ENCODE data around the gene PRKG1.

DNA sequence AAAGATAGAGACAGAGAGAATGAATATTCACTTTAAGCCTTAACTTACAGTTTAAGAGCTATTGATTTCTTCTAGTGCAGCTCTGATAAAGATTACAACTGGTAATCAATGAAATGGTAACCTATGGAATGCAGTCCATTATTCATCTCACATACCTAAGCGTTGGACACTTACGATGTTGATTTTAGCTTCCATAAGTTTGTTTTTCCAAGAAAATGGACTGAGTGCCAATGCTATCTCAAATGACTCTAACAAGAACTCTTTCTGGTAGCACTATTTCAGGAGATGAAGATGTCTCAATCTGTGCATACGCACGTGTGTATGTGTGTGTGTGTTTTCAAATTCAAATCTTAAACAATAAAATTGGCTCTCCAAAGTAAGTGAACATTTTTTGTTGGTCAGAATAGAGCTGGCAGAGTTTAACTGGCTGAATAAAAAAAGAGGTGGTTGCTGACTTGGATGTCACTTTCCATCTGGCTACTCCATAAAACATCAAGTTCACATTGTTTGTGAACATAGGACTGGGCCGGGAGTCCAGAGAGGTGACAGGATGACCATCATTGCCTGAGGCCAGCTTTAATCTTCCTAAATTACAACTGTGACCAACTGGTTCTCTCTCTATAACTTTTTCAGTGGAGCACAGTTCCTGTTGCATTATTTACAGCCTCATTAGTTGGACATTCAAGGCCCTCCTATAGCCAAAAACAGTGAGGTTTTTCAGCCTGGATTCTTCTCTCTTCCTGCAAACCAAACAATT is 732.0 kb downstream of the PRKG1 start:
- TF ChIP-seq, protein P1, sequence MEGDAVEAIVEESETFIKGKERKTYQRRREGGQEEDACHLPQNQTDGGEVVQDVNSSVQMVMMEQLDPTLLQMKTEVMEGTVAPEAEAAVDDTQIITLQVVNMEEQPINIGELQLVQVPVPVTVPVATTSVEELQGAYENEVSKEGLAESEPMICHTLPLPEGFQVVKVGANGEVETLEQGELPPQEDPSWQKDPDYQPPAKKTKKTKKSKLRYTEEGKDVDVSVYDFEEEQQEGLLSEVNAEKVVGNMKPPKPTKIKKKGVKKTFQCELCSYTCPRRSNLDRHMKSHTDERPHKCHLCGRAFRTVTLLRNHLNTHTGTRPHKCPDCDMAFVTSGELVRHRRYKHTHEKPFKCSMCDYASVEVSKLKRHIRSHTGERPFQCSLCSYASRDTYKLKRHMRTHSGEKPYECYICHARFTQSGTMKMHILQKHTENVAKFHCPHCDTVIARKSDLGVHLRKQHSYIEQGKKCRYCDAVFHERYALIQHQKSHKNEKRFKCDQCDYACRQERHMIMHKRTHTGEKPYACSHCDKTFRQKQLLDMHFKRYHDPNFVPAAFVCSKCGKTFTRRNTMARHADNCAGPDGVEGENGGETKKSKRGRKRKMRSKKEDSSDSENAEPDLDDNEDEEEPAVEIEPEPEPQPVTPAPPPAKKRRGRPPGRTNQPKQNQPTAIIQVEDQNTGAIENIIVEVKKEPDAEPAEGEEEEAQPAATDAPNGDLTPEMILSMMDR (IDR thresholded peaks at IDR 0.05; ENCODE audit: control extremely low read depth in 1 of 3, insufficient read depth in 1 of 3, low read depth in 1 of 3, low read length in 3 of 3), result no peak
- TF ChIP-seq SIX5 (IDR thresholded peaks at IDR 0.05; ENCODE audit: low read depth, low read length) (no peak), POLR2A (IDR thresholded peaks at IDR 0.05; ENCODE audit: control extremely low read depth in 1 of 2, low read depth in 2 of 2, low read length in 2 of 2) (no peak), JUN (IDR thresholded peaks at IDR 0.05; ENCODE audit: low read depth, low read length) (no peak), RAD21 (IDR thresholded peaks at IDR 0.05 in 1 of 2, conservative IDR thresholded peaks at IDR 0.05 in 1 of 2; ENCODE audit: low read depth in 2 of 2, low read length in 2 of 2) (no peak), RXRA (IDR thresholded peaks at IDR 0.05; ENCODE audit: insufficient read depth, low read depth, low read length) (no peak)

Data from H1 (cell line).